Heart left ventricle (tissue), 16 donors: ENCODE measurements around the gene EIF6. TPM values are rescaled to one million over a fixed set of nuclear protein-coding genes. Genes with fewer than 3 reads are reported as not detected.

Experiments
- ATAC-seq, 4 donors: fragments of 200-7000 bp; cut with Tn5 transposase; one replicate each; pipeline ENCODE4 v1.9.1; 2020 to 2022; ENCODE audit warnings: moderate library complexity in 4 of 4, mild to moderate bottlenecking in 3 of 4, moderate number of reproducible peaks in 1 of 4
- DNase-seq, 5 donors: peaks; one replicate each; pipeline ENCODE4 v3.0.0-alpha.2; 2020
- H3K27ac ChIP-seq, 12 donors: fragments of 200-600 bp; sonication (generic) in 4 of 12; one replicate each; pipeline versions ENCODE4 v1.5.0 to v1.8.0; 2016 to 2022; ENCODE audit warnings: mild to moderate bottlenecking in 2 of 12
- H3K27me3 ChIP-seq, 9 donors: fragments of 200-600 bp; sonication (generic) in 2 of 9; one replicate each; pipeline versions ENCODE4 v1.5.1 to v1.8.0; 2016 to 2022; ENCODE audit warnings: mild to moderate bottlenecking in 3 of 9
- H3K36me3 ChIP-seq, 9 donors: fragments of 200-600 bp; sonication (generic) in 2 of 9; one replicate each; pipeline versions ENCODE4 v1.5.0 to v1.8.0; 2018 to 2022; ENCODE audit warnings: mild to moderate bottlenecking in 2 of 9
- H3K4me1 ChIP-seq, 12 donors: fragments of 200-600 bp; sonication (generic) in 4 of 12; one replicate each; pipeline versions ENCODE4 v1.5.0 to v1.8.0; 2016 to 2022; ENCODE audit warnings: mild to moderate bottlenecking in 3 of 12
- H3K4me3 ChIP-seq, 12 donors: fragments of 200-600 bp; sonication (generic) in 4 of 12; one replicate each; pipeline versions ENCODE4 v1.5.0 to v1.8.0; 2017 to 2022; ENCODE audit warnings: mild to moderate bottlenecking in 9 of 12, moderate library complexity in 4 of 12
- H3K9me3 ChIP-seq, 12 donors: fragments of 200-600 bp; sonication (generic) in 4 of 12; one replicate each; pipeline versions ENCODE4 v1.5.0 to v1.8.0; 2016 to 2022; ENCODE audit warnings: mild to moderate bottlenecking in 1 of 12
- CTCF ChIP-seq, 12 donors: fragments of 200-600 bp; sonication (generic) in 4 of 12; IDR thresholded peaks; one replicate each; pipeline versions ENCODE4 v1.5.0 to v1.8.0; 2018 to 2022; ENCODE audit warnings: antibody characterized with exemption in 12 of 12, mild to moderate bottlenecking in 5 of 12
- POLR2A ChIP-seq, 2 donors: fragments of 450-650 bp; IDR thresholded peaks; one replicate each; pipeline ENCODE4 v1.6.1; 2017; ENCODE audit warnings: antibody characterized with exemption in 2 of 2, mild to moderate bottlenecking in 2 of 2, moderate library complexity in 2 of 2
- WGBS, 4 donors: extraction: QIAGEN DNeasy Blood & Tissue Kit in 2 of 4; methylation state at CpG; one replicate each; pipeline versions ENCODE4 v1.1.5 to v1.1.7; 2013 to 2018; 5-methylcytosine and 5-hydroxymethylcytosine counted together
- intact Hi-C, 10 donors: fragments of 100-400 bp; cut with DNase I; formaldehyde crosslinking; loops; one replicate each; pipeline versions ENCODE4 v1.11.1 to v1.14.2; 2022
- polyA plus RNA-seq, 2 donors: library from polyadenylated mRNA; stranded (reverse); fragments of 200-250 nt; gene quantifications; one replicate each; pipeline ENCODE4 v1.2.3, GENCODE V29; 2013
- total RNA-seq, 9 donors: library from RNA; depleted of rRNA in 2 of 9; stranded (reverse); fragments of >200 nt in 2 of 9; fragmentation: NEBNext Ultra II Directional in 3 of 9; extraction: Animal tissue kit (Norgen Biotek cat#: 25700) in 3 of 9; gene quantifications; one replicate each; pipeline versions ENCODE4 v1.1.0 to v1.2.4, GENCODE V29; 2016 to 2023
- donor health status: ischemic (EF 13 %, LVEDD 7.1; RV severe dilation, severe dysfunction).
- donor health status: healthy with polysubstance abuse.
- donor health status: DM: no; HTN: yes; CAD: no.
- donor health status: DM: no; HTN: no; CAD: no.
- donor health status: ischemic (EF 25% LVEDD 6.9; RV normal size, moderate dysfunction).
- donor health status: ischemic (EF 25% LVEDD 5.7; RV mildly dilated, moderate dysfunction).
- donor health status: healthy.
- donor health status: DM: yes; HTN: yes; CAD: no.
- donor health status: ischemic (EF 35%, LVEDD 5.7; RV mildly dilated, moderate dysfunction).
- donor health status: nonischemic (EF 11% LVEDD 7.7; RV severe dilation, severe dysfunction).
- donor health status: DM: yes; HTN: yes; CAD: no.
- donor health status: PGD.
- donor health status: ischemic (EF 29% LVEDD 5.4; RV normal size, mild dysfunction).
- donor health status: nonischemic (EF 23%, LVEDD 6.1; RV moderate dilation, normal function).

EIF6 gene
- total and polyA plus RNA-seq, 11 donors, result 27.5 to 150 (median 42.1) TPM

- peaks cover 0 to 31% (median 13%) of the 10 kb centered on the region in 9 donors for H3K36me3 ChIP-seq
- DNase-seq (no peak), ATAC-seq (no peak)
- H3K4me3 ChIP-seq, result no peak overlapping the region
- intact Hi-C loops, result no loop called here
- TF ChIP-seq CTCF (IDR thresholded peaks at IDR 0.05) (no peak), POLR2A (IDR thresholded peaks at IDR 0.05) (no peak)
- no peak overlapping the region for H3K27ac ChIP-seq
- peaks cover 0 to 15% (median 13%) of the 10 kb centered on the region in 12 donors for H3K4me1 ChIP-seq
- no peaks in the 10 kb centered on the region for H3K27me3 ChIP-seq
- WGBS, 4 donors, result 88 to 94% (median 90%) methylated on average over 1 of the region's 1 CpG
- H3K9me3 ChIP-seq, result no peaks in the 10 kb centered on the region
These were observed 27.7 kb upstream of the EIF6 start for GRCh38 chr20:35312318-35312717.

DNA sequence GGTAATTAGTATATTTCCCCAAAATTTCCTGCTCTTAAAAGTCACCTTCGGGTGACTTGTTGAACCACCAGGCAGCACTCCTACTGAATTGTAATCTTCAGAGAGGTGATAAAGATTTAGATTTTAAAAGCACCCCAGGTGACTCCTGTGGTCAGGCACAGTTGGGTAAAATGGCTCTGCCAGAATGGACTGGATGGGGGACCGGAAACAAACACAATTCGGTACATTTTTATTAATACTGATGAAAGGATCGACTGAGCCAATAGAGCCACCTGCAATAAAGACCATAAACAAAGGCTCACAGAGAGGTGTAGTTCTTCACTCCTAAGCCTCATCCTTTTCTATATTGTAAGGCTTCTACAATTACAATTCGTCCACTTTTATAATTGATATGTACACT, 27.2 kb upstream of the EIF6 start:
- ATAC-seq (no peak), DNase-seq (no peak)
- TF ChIP-seq POLR2A (IDR thresholded peaks at IDR 0.05) (no peak), CTCF (IDR thresholded peaks at IDR 0.05) (no peak)
- Histone ChIP-seq H3K27ac (no peak overlapping the region), H3K36me3 (peaks cover 0 to 31% (median 13%) of the 10 kb centered on the region in 9 donors), H3K4me3 (no peak overlapping the region), H3K27me3 (no peaks in the 10 kb centered on the region), H3K9me3 (no peaks in the 10 kb centered on the region), H3K4me1 (peaks cover 0 to 20% (median 16%) of the 10 kb centered on the region in 12 donors)
- intact Hi-C loops, result no loop called here
- WGBS, 4 donors, result 88 to 97% (median 93%) methylated on average over 5 of the region's 5 CpGs

DNA sequence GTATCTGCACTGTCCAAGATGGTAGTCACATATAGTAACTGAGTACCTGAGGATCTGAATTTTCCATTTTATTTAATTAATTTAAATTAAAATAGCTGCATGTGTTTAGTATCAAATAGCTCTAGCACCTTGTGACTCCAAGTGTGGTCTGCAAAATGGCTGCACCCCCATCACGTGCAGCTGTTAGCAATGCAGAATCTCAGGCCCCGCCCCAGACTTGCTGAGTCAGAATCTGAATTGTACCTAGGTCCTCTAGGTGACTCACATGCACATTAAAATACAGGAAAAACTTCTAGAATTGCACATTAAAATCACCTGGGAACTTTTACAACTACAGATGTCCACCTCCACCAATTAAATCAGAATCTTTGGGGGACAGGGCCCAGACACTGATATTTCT, 26.8 kb upstream of the EIF6 start:
- intact Hi-C loops, result no loop called here
- no peak for ATAC-seq
- Histone ChIP-seq H3K27me3 (no peaks in the 10 kb centered on the region), H3K9me3 (no peaks in the 10 kb centered on the region), H3K36me3 (peaks cover 0 to 32% (median 13%) of the 10 kb centered on the region in 9 donors), H3K4me1 (peaks cover 0 to 24% (median 18%) of the 10 kb centered on the region in 12 donors), H3K4me3 (no peak overlapping the region), H3K27ac (no peak overlapping the region)
- TF ChIP-seq POLR2A (IDR thresholded peaks at IDR 0.05), result no peak
- no peak for TF ChIP-seq CTCF (IDR thresholded peaks at IDR 0.05)
- DNase-seq, result no peak
- 91 to 100% (median 95%) methylated on average over 2 of the region's 2 CpGs for WGBS, 4 donors

DNA sequence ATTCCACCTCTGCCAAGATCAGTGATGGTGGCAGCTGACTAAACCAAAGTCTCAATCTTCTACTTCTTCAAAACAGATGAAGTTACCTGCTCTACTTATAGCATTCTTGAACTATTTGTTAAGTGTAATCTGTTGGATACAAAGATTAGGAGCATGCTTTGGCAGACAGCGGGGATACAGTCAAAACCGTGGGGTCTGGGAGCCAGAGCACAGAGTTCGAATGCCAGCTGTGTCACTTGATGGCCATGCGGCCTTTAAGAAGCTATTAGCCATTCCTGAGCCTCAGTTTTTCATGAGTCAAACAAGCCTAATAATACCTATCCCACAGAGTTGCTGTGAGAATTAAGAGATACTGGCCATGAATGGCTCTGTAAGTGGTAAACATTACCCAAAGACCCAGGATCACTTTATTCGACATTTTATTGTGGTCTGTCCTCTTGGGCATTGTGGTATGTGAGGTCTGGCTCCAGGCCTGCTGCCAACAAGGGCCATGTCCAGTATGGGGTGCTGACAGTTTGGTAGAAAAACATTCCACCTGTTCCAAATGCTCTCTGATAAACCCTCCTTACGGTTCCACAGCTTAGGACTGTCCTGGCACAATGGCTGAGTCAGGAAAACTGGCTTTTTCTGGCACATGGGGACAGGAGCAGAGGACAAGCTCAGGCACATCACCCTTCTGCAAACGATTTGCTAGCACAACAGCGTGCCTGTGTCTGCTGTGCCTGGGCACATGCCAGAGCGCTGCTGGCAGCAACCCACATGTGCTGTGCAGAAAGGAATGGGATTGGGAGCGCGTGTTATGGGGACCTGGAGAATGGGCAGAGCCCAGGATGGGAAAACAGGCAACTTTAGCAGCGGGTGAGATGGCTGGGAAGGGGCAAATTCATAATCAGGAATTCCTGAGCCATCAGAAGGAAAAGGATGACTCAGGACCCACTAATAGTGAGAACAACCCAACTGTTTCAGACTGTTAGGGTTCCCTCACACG, 23.4 kb upstream of the EIF6 start:
- intact Hi-C loops, result loop anchor here in 3 of 10 donors (2.0 to 5.0 kb wide), 4 partner anchors 19 to 137 kb away; partner anchors contain the start of gene GDF5 (in 1 of the 3)
- DNase-seq (peak; percentile 68 to 85 (median 82)), ATAC-seq (peak; percentile 73 to 88 (median 80))
- Histone ChIP-seq H3K27me3 (no peaks in the 10 kb centered on the region), H3K4me3 (no peak overlapping the region), H3K36me3 (peaks cover 0 to 30% (median 17%) of the 10 kb centered on the region in 9 donors), H3K9me3 (no peaks in the 10 kb centered on the region), H3K27ac (peak overlapping the region; percentile 2 to 78 (median 56)), H3K4me1 (peaks cover 0 to 36% (median 18%) of the 10 kb centered on the region in 12 donors)
- TF ChIP-seq CTCF (IDR thresholded peaks at IDR 0.05), result no peak
- TF ChIP-seq POLR2A (IDR thresholded peaks at IDR 0.05), result no peak
- WGBS, 4 donors, result 49 to 53% (median 52%) methylated on average over 13 of the region's 13 CpGs
